A673 (cell line): ENCODE results near the gene NUCB1.

Experiments used
- EZH2 ChIP-seq: fragments of 200-600 bp; sonication (generic); IDR thresholded peaks from 2 replicates; pipeline ENCODE4 v1.6.1; 2017; ENCODE audit warnings: borderline replicate concordance, low read depth, mild to moderate bottlenecking, mixed read lengths, antibody characterized with exemption, low read length; ENCODE audit not compliant: poor library complexity, severe bottlenecking
- TF ChIP-seq, protein P1 (sequence below): fragments of 300-800, 200-600 bp; sonication (generic); conservative IDR thresholded peaks from 2 replicates; pipeline ENCODE4 v1.5.1; 2017; ENCODE audit warnings: low read depth, mild to moderate bottlenecking, antibody characterized with exemption, low read length, moderate library complexity, mixed read lengths

GRCh38 chr19:48913114-48913889, 13.2 kb downstream of the NUCB1 start:
- TF ChIP-seq, protein P1, sequence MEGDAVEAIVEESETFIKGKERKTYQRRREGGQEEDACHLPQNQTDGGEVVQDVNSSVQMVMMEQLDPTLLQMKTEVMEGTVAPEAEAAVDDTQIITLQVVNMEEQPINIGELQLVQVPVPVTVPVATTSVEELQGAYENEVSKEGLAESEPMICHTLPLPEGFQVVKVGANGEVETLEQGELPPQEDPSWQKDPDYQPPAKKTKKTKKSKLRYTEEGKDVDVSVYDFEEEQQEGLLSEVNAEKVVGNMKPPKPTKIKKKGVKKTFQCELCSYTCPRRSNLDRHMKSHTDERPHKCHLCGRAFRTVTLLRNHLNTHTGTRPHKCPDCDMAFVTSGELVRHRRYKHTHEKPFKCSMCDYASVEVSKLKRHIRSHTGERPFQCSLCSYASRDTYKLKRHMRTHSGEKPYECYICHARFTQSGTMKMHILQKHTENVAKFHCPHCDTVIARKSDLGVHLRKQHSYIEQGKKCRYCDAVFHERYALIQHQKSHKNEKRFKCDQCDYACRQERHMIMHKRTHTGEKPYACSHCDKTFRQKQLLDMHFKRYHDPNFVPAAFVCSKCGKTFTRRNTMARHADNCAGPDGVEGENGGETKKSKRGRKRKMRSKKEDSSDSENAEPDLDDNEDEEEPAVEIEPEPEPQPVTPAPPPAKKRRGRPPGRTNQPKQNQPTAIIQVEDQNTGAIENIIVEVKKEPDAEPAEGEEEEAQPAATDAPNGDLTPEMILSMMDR: no peak
- no peak for TF ChIP-seq EZH2
